ENCODE data around the gene ELMO1. TPM values are rescaled to one million over a fixed set of nuclear protein-coding genes. Genes with fewer than 3 reads are reported as not detected.

Gene ELMO1
- polyA plus RNA-seq, 1 experiment, result not detected

DNA sequence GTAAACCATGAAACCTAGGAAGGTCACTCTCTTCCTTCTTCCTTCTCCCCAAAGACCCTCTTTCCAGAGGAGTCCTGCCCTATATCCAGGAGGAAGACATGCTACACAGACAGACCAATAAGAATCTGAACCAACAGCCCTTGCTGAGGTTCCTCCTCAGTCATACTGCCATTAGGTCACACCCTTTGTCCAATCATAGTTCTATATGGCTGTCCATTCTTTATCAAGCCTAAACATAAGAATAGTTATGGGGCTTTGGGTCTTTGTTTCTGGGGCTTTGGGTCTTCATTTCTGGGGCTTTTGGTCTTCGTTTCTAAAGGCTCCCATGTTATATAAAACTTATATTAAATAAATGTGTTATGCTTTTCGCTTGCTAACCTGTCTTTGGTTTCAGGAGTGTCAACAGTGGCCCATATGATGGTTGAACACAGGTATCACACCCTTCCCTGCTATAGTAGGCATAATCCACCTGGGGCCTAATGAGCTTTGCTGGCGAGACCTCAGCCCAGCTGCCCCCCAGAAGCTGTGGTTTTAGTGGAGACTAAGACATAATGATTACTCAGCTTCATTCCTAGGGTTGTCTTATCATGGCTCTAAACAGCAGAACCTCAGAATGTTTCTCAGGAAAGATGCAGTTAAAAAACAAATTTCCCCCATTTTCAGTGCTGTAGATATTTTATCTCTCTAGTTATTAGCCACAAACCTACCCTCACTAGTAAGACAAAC is 91.6 kb downstream of the ELMO1 start:
- H3K27me3 ChIP-seq (ENCODE audit: control insufficient read depth, insufficient read depth, low read length), result no peaks in the 10 kb centered on the region
- CTCF ChIA-PET, result no interaction called here
- H3K4me3 ChIP-seq (ENCODE audit: low read depth, low read length), result no peak overlapping the region
- POLR2A ChIA-PET, result no interaction called here
- peaks cover 34% of the 10 kb centered on the region for H3K9me3 ChIP-seq (ENCODE audit: control insufficient read depth, insufficient read depth, low read length)
- TF ChIP-seq, protein P1, sequence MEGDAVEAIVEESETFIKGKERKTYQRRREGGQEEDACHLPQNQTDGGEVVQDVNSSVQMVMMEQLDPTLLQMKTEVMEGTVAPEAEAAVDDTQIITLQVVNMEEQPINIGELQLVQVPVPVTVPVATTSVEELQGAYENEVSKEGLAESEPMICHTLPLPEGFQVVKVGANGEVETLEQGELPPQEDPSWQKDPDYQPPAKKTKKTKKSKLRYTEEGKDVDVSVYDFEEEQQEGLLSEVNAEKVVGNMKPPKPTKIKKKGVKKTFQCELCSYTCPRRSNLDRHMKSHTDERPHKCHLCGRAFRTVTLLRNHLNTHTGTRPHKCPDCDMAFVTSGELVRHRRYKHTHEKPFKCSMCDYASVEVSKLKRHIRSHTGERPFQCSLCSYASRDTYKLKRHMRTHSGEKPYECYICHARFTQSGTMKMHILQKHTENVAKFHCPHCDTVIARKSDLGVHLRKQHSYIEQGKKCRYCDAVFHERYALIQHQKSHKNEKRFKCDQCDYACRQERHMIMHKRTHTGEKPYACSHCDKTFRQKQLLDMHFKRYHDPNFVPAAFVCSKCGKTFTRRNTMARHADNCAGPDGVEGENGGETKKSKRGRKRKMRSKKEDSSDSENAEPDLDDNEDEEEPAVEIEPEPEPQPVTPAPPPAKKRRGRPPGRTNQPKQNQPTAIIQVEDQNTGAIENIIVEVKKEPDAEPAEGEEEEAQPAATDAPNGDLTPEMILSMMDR (IDR thresholded peaks at IDR 0.05; ENCODE audit: low read depth, low read length), result no peak
- H3K27ac ChIP-seq (ENCODE audit: low read depth, low read length), result no peak overlapping the region
- no peak for DNase-seq (ENCODE audit: low read depth, low spot score)

DNA sequence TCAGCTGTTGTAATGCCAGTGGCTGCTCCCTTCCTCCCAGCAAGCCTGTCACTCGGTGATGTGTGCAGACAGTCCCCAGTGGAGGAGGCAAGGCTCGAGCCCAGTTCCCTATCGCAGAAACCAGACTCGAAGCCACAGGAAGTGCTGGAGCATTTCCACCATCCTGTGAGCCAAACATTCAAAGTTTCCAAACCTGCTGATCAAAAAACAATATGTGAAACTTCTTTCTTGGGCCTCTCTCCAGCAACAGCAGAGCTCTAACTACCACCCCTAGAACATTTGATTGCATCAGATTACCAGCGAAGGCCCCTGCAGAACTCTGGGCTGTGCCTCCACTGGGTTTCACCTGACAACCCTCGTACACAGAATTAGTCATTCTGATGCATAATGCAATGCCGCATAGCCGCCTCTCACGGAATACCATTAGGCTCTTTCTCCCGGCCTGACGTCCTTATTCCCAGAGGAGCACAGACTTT is 94.0 kb downstream of the ELMO1 start:
- no peak for DNase-seq (ENCODE audit: low read depth, low spot score)
- TF ChIP-seq, protein P1 (IDR thresholded peaks at IDR 0.05; ENCODE audit: low read depth, low read length), result no peak
- Histone ChIP-seq H3K9me3 (ENCODE audit: control insufficient read depth, insufficient read depth, low read length) (peaks cover 34% of the 10 kb centered on the region), H3K27ac (ENCODE audit: low read depth, low read length) (no peak overlapping the region), H3K27me3 (ENCODE audit: control insufficient read depth, insufficient read depth, low read length) (no peaks in the 10 kb centered on the region), H3K4me3 (ENCODE audit: low read depth, low read length) (no peak overlapping the region)
- CTCF ChIA-PET, result no interaction called here
- POLR2A ChIA-PET, result no interaction called here

DNA sequence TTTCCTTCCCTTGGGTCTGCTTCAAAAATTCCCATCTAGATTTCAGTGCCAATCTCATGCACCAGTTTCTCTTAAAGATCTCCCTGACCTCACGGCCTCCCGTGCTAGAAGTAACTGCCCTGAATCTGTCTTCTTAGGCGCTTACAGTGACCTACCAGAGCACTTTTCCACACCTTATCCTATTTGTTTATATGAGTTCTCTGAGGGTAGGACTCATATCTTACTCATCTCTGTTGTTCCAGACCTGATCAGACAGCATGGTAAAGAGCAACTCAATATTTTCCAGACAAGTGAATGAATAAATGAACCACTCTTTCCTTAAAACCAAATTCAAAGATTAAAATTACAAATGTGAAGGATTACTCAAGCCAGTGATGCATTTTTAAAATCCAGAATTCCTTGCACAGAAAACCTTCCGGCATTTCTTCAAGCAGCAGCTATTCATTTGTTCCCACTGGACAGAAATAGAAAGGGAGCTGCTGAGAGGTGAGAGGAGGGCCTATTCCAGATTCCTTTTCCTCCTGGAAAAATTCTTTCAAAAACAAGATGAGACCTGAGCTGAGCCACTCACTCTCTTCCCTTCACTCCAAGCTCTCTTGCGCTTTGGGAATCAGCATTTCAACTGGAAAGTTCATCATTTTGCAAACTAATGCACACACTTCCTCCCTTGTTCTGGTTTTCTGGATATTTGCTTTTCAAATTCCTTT is 94.6 kb downstream of the ELMO1 start:
- TF ChIP-seq, protein P1 (IDR thresholded peaks at IDR 0.05; ENCODE audit: low read depth, low read length), result no peak
- Histone ChIP-seq H3K4me3 (ENCODE audit: low read depth, low read length) (no peak overlapping the region), H3K27me3 (ENCODE audit: control insufficient read depth, insufficient read depth, low read length) (no peaks in the 10 kb centered on the region), H3K9me3 (ENCODE audit: control insufficient read depth, insufficient read depth, low read length) (peaks cover 33% of the 10 kb centered on the region), H3K27ac (ENCODE audit: low read depth, low read length) (no peak overlapping the region)
- ChIA-PET CTCF (no interaction called here), POLR2A (no interaction called here)
- no peak for DNase-seq (ENCODE audit: low read depth, low spot score)

DNA sequence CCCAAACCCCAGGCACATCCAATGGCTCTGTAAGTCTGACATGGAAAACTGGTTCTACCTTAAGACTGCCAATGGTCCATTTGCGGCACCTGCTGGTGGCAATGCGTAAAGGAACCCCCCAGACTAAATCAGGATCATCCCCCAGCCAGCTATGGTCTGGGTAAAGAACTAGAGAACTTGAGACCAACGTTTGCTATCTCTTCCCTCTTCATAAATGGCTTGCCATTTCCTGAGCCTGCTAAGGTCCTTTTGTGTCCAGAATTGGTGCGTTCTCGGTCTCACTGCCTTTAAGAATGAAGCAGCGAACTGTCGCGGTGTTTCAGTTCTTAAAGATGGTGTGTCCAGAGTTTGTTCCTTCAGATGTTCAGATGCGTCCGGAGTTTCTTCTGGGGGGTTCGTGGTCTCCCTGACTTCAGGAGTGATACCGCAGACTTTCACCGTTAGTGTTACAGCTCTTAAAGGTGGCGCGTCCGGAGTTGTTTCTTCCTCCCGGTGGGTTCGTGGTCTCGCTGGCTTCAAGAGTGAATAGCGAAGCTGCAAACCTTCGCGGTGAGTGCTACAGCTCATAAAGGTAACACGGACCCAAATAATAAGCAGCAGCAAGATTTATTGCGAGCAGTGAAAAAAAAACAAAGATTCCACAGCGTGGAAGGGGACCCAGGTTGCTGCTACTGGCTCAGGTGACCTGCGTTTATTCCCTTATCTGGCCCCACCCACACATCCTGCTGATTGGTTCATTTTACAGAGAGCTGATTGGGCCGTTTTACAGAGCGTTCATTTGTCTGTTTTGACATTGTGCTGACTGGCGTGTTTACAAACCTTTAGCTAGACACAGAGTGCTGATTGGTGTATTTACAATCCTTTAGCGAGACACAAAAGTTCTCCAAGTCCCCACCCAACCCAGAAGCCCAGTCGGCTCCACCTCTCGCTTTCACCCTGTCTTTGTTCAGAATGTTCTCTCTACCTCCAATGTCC is 95.4 kb downstream of the ELMO1 start:
- POLR2A ChIA-PET, result no interaction called here
- CTCF ChIA-PET, result no interaction called here

More for the DNA sequence above, 95.4 kb downstream of the ELMO1 start:
- Histone ChIP-seq H3K9me3 (ENCODE audit: control insufficient read depth, insufficient read depth, low read length) (peaks cover 31% of the 10 kb centered on the region), H3K4me3 (ENCODE audit: low read depth, low read length) (no peak overlapping the region), H3K27me3 (ENCODE audit: control insufficient read depth, insufficient read depth, low read length) (no peaks in the 10 kb centered on the region), H3K27ac (ENCODE audit: low read depth, low read length) (no peak overlapping the region)
- no peak for DNase-seq (ENCODE audit: low read depth, low spot score)
- TF ChIP-seq, protein P1 (IDR thresholded peaks at IDR 0.05; ENCODE audit: low read depth, low read length), result no peak
